GM18505 (cell line): ENCODE results near the gene LITAF.
"Not testable (repeated sequence)": the region's sequence is repeated elsewhere in the genome, so short reads cannot be mapped to it uniquely, and the experiment has no call there.

ENCODE experiments used
- ATAC-seq: cut with Tn5 transposase; IDR thresholded peaks from one replicate; pipeline ENCODE4 v1.9.1; 2021; ENCODE audit not compliant: unreplicated experiment
- POLR2A ChIP-seq: IDR thresholded peaks from 4 replicates; pipeline ENCODE4 v1.6.1; 2011; ENCODE audit warnings: borderline replicate concordance; ENCODE audit not compliant: insufficient read depth, insufficient read length; ENCODE audit errors: extremely low read depth

Gene LITAF

GRCh38 chr16:11613381-11614303, 26.9 kb upstream of the LITAF start:
- ATAC-seq, result no peak
- TF ChIP-seq POLR2A, result peak; percentile 59

GRCh38 chr16:11612665-11613025, 25.9 kb upstream of the LITAF start:
- ATAC-seq, result no peak

GRCh38 chr16:11611871-11612664, 25.3 kb upstream of the LITAF start:
- no peak for ATAC-seq

More at GRCh38 chr16:11612665-11613025, 25.9 kb upstream of the LITAF start:
- TF ChIP-seq POLR2A, result no peak

GRCh38 chr16:11610580-11610979, 23.9 kb upstream of the LITAF start:
- no peak for TF ChIP-seq POLR2A
- no peak for ATAC-seq

More at GRCh38 chr16:11611871-11612664, 25.3 kb upstream of the LITAF start:
- TF ChIP-seq POLR2A, result no peak

GRCh38 chr16:11610121-11610505, 23.4 kb upstream of the LITAF start:
- TF ChIP-seq POLR2A, result no peak
- ATAC-seq, result no peak

- no peak for ATAC-seq
- no peak for TF ChIP-seq POLR2A
Measured at GRCh38 chr16:11609474-11610120, 22.9 kb upstream of the LITAF start.

- no peak for ATAC-seq
- no peak for TF ChIP-seq POLR2A
Measured at GRCh38 chr16:11605891-11606290, 19.2 kb upstream of the LITAF start.

GRCh38 chr16:11605564-11605886, 18.8 kb upstream of the LITAF start:
- no peak for ATAC-seq

GRCh38 chr16:11604783-11605563, 18.3 kb upstream of the LITAF start:
- no peak for TF ChIP-seq POLR2A
- no peak for ATAC-seq

More at GRCh38 chr16:11605564-11605886, 18.8 kb upstream of the LITAF start:
- no peak for TF ChIP-seq POLR2A

GRCh38 chr16:11604296-11604695, 17.6 kb upstream of the LITAF start:
- ATAC-seq, result not testable (repeated sequence)

- no peak for ATAC-seq
- no peak for TF ChIP-seq POLR2A
Measured at GRCh38 chr16:11603331-11603750, 16.6 kb upstream of the LITAF start.

GRCh38 chr16:11602321-11602720, 15.6 kb upstream of the LITAF start:
- TF ChIP-seq POLR2A, result no peak
- no peak for ATAC-seq

- ATAC-seq, result no peak
- TF ChIP-seq POLR2A, result no peak
Measured at GRCh38 chr16:11601911-11602310, 15.2 kb upstream of the LITAF start.
